Tibial artery (tissue), 4 donors: ENCODE results near the gene TCTN2.

Experiments used
- DNase-seq, 2 donors: peaks; one replicate each; pipeline ENCODE4 v3.0.0-alpha.2; 2019
- H3K27ac ChIP-seq, 2 donors: fragments of 200-600 bp; sonication (generic) in 1 of 2; 1 replicate in 1 of 2; 2 replicates in 1 of 2; pipeline ENCODE4 v1.5.1; 2018 to 2019; ENCODE audit warnings: mild to moderate bottlenecking in 1 of 2
- H3K27me3 ChIP-seq, 2 donors: fragments of 200-600 bp; sonication (generic) in 1 of 2; one replicate each; pipeline versions ENCODE4 v1.5.1 to v1.6.0; 2016 to 2019
- H3K36me3 ChIP-seq, 3 donors: fragments of 200-600 bp; sonication (generic) in 2 of 3; one replicate each; pipeline ENCODE4 v1.5.1; 2016 to 2019; ENCODE audit warnings: mild to moderate bottlenecking in 2 of 3
- H3K4me1 ChIP-seq, 4 donors: fragments of 200-600 bp; sonication (generic) in 2 of 4; 1 replicate in 3 of 4; 2 replicates in 1 of 4; pipeline ENCODE4 v1.5.1; 2016 to 2019
- H3K4me3 ChIP-seq, 2 donors: fragments of 200-600 bp; sonication (generic) in 1 of 2; 1 replicate in 1 of 2; 2 replicates in 1 of 2; pipeline ENCODE4 v1.5.1; 2018 to 2019; ENCODE audit warnings: mild to moderate bottlenecking in 2 of 2
- H3K9me3 ChIP-seq, 3 donors: fragments of 200-600 bp; sonication (generic) in 1 of 3; one replicate each; pipeline ENCODE4 v1.5.1; 2016 to 2019
- intact Hi-C: fragments of 100-400 bp; cut with DNase I; formaldehyde crosslinking; loops from one replicate; pipeline ENCODE4 v1.15.0; 2023; ENCODE audit warnings: low total_unique reads
- TF ChIP-seq, protein P1 (sequence below), 2 experiments: fragments of 200-600 bp in 1 of 2; fragments of 450-650 bp in 1 of 2; IDR thresholded peaks; one replicate each; pipeline ENCODE4 v1.5.1; 2017 to 2019; ENCODE audit warnings: antibody characterized with exemption in 2 of 2, mild to moderate bottlenecking in 1 of 2, moderate library complexity in 1 of 2

TCTN2 gene

DNA sequence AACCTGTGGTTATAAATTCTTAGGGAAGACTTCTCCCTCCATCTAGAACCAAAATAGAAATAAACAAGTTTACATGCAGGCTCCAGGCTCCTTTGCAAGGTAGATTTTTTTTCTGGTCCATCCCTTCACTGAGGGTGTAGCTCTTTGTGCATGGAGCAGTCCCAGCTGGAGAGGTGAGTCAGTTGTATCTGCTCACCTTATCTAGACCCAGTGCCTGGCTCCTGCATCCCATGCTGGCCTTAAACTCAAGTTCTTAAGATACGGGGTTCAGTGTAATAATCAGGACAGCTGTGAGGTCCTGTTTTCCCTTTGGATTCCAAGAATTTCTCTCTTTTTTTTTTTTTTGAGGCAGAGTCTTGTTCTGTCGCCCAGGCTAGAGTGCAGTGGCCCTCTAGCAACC lies 56.0 kb downstream of the TCTN2 start:
- Histone ChIP-seq H3K27me3 (no peaks in the 10 kb centered on the region), H3K4me3 (no peak overlapping the region), H3K4me1 (no peaks in the 10 kb centered on the region), H3K36me3 (peaks cover 56 to 98% (median 67%) of the 10 kb centered on the region in 3 donors), H3K27ac (no peak overlapping the region), H3K9me3 (no peaks in the 10 kb centered on the region)
- TF ChIP-seq, protein P1, sequence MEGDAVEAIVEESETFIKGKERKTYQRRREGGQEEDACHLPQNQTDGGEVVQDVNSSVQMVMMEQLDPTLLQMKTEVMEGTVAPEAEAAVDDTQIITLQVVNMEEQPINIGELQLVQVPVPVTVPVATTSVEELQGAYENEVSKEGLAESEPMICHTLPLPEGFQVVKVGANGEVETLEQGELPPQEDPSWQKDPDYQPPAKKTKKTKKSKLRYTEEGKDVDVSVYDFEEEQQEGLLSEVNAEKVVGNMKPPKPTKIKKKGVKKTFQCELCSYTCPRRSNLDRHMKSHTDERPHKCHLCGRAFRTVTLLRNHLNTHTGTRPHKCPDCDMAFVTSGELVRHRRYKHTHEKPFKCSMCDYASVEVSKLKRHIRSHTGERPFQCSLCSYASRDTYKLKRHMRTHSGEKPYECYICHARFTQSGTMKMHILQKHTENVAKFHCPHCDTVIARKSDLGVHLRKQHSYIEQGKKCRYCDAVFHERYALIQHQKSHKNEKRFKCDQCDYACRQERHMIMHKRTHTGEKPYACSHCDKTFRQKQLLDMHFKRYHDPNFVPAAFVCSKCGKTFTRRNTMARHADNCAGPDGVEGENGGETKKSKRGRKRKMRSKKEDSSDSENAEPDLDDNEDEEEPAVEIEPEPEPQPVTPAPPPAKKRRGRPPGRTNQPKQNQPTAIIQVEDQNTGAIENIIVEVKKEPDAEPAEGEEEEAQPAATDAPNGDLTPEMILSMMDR (IDR thresholded peaks at IDR 0.05) = no peak
- intact Hi-C loops = no loop called here
- no peak for DNase-seq

DNA sequence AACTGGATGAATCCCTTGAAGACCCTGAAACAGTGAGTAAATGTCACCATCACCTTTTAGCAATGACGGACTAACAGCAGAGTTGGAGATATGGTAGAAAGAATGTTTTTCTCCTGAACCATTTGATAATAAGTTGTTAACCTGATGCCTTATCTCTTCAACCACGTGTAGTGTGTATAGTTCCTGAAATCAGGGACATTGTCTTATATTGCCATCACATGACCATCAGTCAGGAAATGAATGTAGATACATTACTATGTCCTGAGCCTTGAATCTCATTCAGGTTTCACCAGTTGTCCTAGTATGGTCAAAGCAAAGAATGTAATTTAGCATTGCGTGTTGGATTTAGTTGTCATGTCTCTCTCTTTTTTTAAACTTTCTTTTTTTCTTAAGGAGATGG lies 57.0 kb downstream of the TCTN2 start:
- intact Hi-C loops = no loop called here
- peaks cover 56 to 98% (median 67%) of the 10 kb centered on the region in 3 donors for H3K36me3 ChIP-seq

DNA sequence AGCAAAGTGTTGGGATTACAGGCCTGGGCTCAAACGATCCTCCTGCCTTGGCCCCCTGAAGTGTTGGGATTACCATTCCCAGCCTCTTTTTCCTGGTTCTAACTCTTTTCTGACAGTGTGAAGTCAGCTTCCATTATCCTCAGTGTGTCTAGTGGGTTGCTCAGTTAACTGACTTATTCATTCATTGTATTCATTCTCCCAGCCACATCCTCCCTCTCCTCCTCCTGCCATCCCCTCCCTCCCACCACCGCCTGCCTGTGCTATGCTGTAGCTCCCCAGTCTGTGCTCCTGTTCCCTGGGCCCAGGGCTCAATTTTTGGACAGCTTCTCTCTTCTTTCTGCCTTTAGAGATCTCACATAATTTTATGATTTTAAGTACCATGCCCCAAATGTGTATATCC lies 60.7 kb downstream of the TCTN2 start:
- intact Hi-C loops = no loop called here
- TF ChIP-seq, protein P1 (IDR thresholded peaks at IDR 0.05) = no peak
- H3K27ac ChIP-seq = no peak overlapping the region
- DNase-seq = no peak
- H3K36me3 ChIP-seq = peaks cover 63 to 100% (median 72%) of the 10 kb centered on the region in 3 donors
- H3K4me1 ChIP-seq = no peaks in the 10 kb centered on the region
- no peak overlapping the region for H3K4me3 ChIP-seq
- H3K9me3 ChIP-seq = no peaks in the 10 kb centered on the region
- H3K27me3 ChIP-seq = no peaks in the 10 kb centered on the region

More for the DNA sequence above, 57.0 kb downstream of the TCTN2 start:
- TF ChIP-seq, protein P1 (IDR thresholded peaks at IDR 0.05) = no peak
- Histone ChIP-seq H3K27me3 (no peaks in the 10 kb centered on the region), H3K4me3 (no peak overlapping the region), H3K27ac (no peak overlapping the region), H3K9me3 (no peaks in the 10 kb centered on the region), H3K4me1 (no peaks in the 10 kb centered on the region)
- DNase-seq = no peak

DNA sequence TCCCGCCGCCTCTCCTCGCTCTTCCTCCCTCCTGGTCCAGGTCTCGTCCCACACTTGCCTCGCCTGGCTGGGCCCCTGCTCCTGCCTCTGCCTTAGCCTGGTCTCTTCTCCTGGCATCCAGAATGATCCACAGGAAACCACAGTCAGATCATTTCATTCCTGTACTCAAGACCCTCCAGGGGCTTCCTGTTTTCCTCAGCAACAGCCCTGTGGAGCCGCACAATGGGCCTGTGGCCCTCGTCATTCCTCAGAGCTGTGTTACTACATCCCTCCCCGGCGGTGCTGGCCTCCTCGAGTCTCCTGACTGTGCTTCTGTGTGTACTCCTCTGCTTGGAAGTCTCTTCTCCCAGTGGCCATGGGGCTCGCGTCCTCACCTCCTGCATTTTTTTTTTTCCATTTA lies 61.3 kb downstream of the TCTN2 start:
- Histone ChIP-seq H3K36me3 (peaks cover 63 to 100% (median 72%) of the 10 kb centered on the region in 3 donors), H3K9me3 (no peaks in the 10 kb centered on the region), H3K27me3 (no peaks in the 10 kb centered on the region), H3K4me1 (no peaks in the 10 kb centered on the region), H3K4me3 (no peak overlapping the region), H3K27ac (no peak overlapping the region)
- intact Hi-C loops = no loop called here
- TF ChIP-seq, protein P1 (IDR thresholded peaks at IDR 0.05) = no peak
- DNase-seq = no peak

DNA sequence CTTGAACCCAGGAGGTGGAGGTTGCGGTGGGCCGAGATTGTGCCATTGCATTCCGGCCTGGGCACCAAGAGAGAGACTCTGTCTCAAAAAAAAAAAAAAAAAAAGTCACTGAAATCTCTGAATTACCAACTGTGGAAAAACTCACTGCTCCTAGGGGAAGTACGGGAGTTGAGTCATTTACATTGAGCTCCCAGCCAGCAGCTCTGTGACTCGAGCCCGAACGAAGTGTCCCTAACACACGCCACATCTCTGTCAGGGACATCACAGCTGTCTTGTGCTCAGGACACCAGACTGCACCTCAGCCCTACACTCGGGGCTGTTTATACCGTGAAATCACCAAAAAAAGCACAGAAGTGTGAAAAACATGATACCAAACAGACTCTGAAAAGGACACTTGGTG lies 62.3 kb downstream of the TCTN2 start:
- Histone ChIP-seq H3K9me3 (no peaks in the 10 kb centered on the region), H3K36me3 (peaks cover 63 to 100% (median 71%) of the 10 kb centered on the region in 3 donors), H3K27me3 (no peaks in the 10 kb centered on the region), H3K27ac (no peak overlapping the region), H3K4me1 (no peaks in the 10 kb centered on the region), H3K4me3 (no peak overlapping the region)
- no peak for DNase-seq
- TF ChIP-seq, protein P1 (IDR thresholded peaks at IDR 0.05) = no peak
- intact Hi-C loops = no loop called here

DNA sequence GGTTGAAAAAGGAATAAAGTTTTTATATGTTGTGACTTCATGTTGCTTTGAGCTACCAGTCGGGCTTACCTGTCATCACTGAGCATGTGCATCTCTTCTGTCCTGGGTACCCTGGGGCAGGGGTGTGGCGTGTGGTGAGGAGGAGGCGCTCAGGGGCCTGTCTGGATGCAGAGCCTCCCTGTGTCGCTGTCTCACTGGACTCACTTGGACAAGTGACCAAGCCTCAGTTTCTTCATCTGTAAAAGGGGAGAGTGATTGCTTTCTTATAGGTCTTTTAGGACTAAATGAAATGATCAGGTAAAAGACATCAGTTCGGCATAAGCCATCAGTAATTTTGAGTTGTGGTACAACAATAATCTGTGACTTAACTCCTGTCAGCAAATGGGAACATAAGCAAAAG lies 63.4 kb downstream of the TCTN2 start:
- peaks cover 60 to 100% (median 80%) of the 10 kb centered on the region in 3 donors for H3K36me3 ChIP-seq
- intact Hi-C loops = no loop called here
- no peaks in the 10 kb centered on the region for H3K9me3 ChIP-seq
- H3K4me1 ChIP-seq = no peaks in the 10 kb centered on the region
- no peak overlapping the region for H3K27ac ChIP-seq
- DNase-seq = no peak
- H3K27me3 ChIP-seq = no peaks in the 10 kb centered on the region
- H3K4me3 ChIP-seq = no peak overlapping the region
- TF ChIP-seq, protein P1 (IDR thresholded peaks at IDR 0.05) = no peak
